Measurements from ENCODE around the gene GGCX.

GGCX gene

GRCh38 chr2:85536479-85536878 is 24.8 kb downstream of the GGCX start:
- Mint-ChIP-seq H3K4me3 (no peak overlapping the region), H3K4me1 (ENCODE audit: low read depth) (peaks cover 26% of the 10 kb centered on the region), H3K27me3 (ENCODE audit: low read depth) (peaks cover 3% of the 10 kb centered on the region), H3K9me3 (no peaks in the 10 kb centered on the region), H3K36me3 (ENCODE audit: low read depth) (peaks cover 22% of the 10 kb centered on the region), H3K27ac (no peak overlapping the region)
- no peak for DNase-seq (ENCODE audit: low spot score)

DNA sequence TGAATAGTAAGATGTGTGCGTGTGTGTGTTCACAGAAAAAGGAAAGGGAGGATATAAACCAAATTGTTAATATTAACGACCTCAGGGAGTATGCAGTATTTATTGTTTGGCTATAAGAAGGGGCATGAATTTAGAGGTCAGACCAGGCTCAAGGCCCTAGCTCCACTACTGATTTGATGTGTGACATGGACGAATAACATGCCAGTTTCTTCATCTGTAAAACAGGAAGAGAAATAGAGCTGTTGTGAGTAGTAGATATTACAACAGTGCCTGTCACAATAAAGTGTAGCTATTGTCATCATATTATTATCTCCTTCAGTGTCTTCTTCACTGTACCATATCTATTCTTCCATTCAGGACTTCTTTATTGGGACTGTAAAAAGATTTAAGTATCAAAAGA is 26.4 kb downstream of the GGCX start:
- Mint-ChIP-seq H3K9me3 (no peaks in the 10 kb centered on the region), H3K4me1 (ENCODE audit: low read depth) (peaks cover 16% of the 10 kb centered on the region), H3K27ac (no peak overlapping the region), H3K27me3 (ENCODE audit: low read depth) (peaks cover 7% of the 10 kb centered on the region), H3K4me3 (no peak overlapping the region), H3K36me3 (ENCODE audit: low read depth) (peaks cover 6% of the 10 kb centered on the region)
- DNase-seq (ENCODE audit: low spot score) = no peak

- Mint-ChIP-seq H3K36me3 (ENCODE audit: low read depth) (peaks cover 3% of the 10 kb centered on the region), H3K4me3 (no peak overlapping the region), H3K27me3 (ENCODE audit: low read depth) (peaks cover 13% of the 10 kb centered on the region), H3K9me3 (no peaks in the 10 kb centered on the region), H3K27ac (no peak overlapping the region), H3K4me1 (ENCODE audit: low read depth) (peaks cover 16% of the 10 kb centered on the region)
- no peak for DNase-seq (ENCODE audit: low spot score)
Measured at GRCh38 chr2:85534099-85534498, 27.2 kb downstream of the GGCX start.

DNA sequence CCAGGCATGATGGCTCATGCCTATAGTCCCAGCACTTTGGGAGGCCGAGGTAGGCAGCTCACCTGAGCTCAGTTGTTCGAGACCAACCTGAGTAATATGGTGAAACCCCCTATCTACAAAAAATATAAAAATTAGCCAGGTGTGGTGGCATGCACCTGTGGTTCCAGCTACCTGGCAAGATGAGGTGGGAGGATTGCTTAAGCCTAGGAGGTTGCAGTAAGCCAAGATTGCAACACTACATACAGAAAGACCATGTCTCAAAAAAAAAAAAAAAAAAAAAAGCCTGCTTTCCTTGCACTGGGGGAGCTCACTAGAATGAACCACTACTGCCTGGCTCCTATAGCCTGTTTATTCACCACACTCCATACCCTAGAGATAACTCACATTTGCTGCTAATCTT is 29.7 kb downstream of the GGCX start:
- Mint-ChIP-seq H3K27me3 (ENCODE audit: low read depth) (peaks cover 28% of the 10 kb centered on the region), H3K4me1 (ENCODE audit: low read depth) (peaks cover 5% of the 10 kb centered on the region), H3K9me3 (no peaks in the 10 kb centered on the region), H3K4me3 (no peak overlapping the region), H3K27ac (no peak overlapping the region), H3K36me3 (ENCODE audit: low read depth) (peaks cover 3% of the 10 kb centered on the region)
- DNase-seq (ENCODE audit: low spot score) = no peak

GRCh38 chr2:85529809-85530208 is 31.5 kb downstream of the GGCX start:
- H3K9me3 Mint-ChIP-seq = no peaks in the 10 kb centered on the region
- no peak overlapping the region for H3K27ac Mint-ChIP-seq
- peaks cover 2% of the 10 kb centered on the region for H3K4me1 Mint-ChIP-seq (ENCODE audit: low read depth)
- no peak for DNase-seq (ENCODE audit: low spot score)
- H3K27me3 Mint-ChIP-seq (ENCODE audit: low read depth) = peaks cover 29% of the 10 kb centered on the region
- no peaks in the 10 kb centered on the region for H3K36me3 Mint-ChIP-seq (ENCODE audit: low read depth)
- H3K4me3 Mint-ChIP-seq = no peak overlapping the region

DNA sequence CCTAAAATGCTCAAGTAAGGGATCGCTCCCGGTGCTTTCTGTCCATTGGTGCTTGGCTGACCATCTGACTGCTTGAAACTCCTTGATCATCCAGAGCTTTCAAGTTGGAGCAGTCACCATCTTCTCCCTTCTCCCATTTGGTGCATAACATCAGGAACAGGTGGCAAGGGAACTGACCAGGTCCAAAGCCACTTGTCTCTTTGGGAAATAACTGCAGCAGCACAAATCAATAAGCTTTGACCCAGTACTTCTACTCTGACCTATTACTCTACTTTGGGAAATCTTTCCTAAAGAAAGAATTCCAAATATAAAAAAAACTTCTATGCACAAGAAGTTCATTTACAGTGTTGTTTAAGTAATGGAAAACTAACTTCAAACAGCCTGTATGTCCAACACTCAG is 32.9 kb downstream of the GGCX start:
- Mint-ChIP-seq H3K4me3 (no peak overlapping the region), H3K36me3 (ENCODE audit: low read depth) (no peaks in the 10 kb centered on the region), H3K9me3 (no peaks in the 10 kb centered on the region), H3K4me1 (ENCODE audit: low read depth) (peaks cover 9% of the 10 kb centered on the region), H3K27ac (no peak overlapping the region), H3K27me3 (ENCODE audit: low read depth) (peaks cover 29% of the 10 kb centered on the region)
- no peak for DNase-seq (ENCODE audit: low spot score)

- peaks cover 29% of the 10 kb centered on the region for H3K27me3 Mint-ChIP-seq (ENCODE audit: low read depth)
- DNase-seq (ENCODE audit: low spot score) = no peak
- H3K4me1 Mint-ChIP-seq (ENCODE audit: low read depth) = peaks cover 9% of the 10 kb centered on the region
- H3K9me3 Mint-ChIP-seq = no peaks in the 10 kb centered on the region
- no peak overlapping the region for H3K4me3 Mint-ChIP-seq
- no peak overlapping the region for H3K27ac Mint-ChIP-seq
- H3K36me3 Mint-ChIP-seq (ENCODE audit: low read depth) = no peaks in the 10 kb centered on the region
Measured at GRCh38 chr2:85527787-85528186, 33.5 kb downstream of the GGCX start.

DNA sequence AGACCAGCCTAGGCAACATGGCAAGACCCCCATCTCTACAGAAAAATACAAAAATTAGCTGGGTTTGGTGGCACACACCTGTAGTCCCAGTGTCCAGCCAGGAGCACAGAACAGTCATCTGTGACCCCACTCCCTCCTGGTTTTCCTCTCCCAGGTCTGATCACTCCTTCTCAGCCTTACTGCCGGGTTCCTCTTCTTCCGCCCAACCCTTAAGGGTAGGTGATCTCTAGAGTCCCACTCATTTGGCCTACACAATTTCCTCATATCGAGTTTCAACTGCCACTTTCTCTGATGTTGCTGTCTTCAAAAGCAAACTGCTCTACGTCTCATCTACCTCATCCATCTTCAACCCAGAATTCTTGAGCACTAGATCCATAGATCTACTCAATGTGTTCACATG is 35.7 kb downstream of the GGCX start:
- Mint-ChIP-seq H3K36me3 (ENCODE audit: low read depth) (no peaks in the 10 kb centered on the region), H3K27ac (no peak overlapping the region), H3K4me1 (ENCODE audit: low read depth) (peaks cover 9% of the 10 kb centered on the region), H3K9me3 (no peaks in the 10 kb centered on the region), H3K4me3 (no peak overlapping the region), H3K27me3 (ENCODE audit: low read depth) (peaks cover 27% of the 10 kb centered on the region)
- DNase-seq (ENCODE audit: low spot score) = no peak

- DNase-seq (ENCODE audit: low spot score) = no peak
- Mint-ChIP-seq H3K9me3 (no peaks in the 10 kb centered on the region), H3K27ac (no peak overlapping the region), H3K36me3 (ENCODE audit: low read depth) (no peaks in the 10 kb centered on the region), H3K4me1 (ENCODE audit: low read depth) (peaks cover 9% of the 10 kb centered on the region), H3K4me3 (no peak overlapping the region), H3K27me3 (ENCODE audit: low read depth) (peaks cover 24% of the 10 kb centered on the region)
Measured at GRCh38 chr2:85525029-85525428, 36.3 kb downstream of the GGCX start.

- Mint-ChIP-seq H3K4me1 (ENCODE audit: low read depth) (peaks cover 9% of the 10 kb centered on the region), H3K36me3 (ENCODE audit: low read depth) (no peaks in the 10 kb centered on the region), H3K9me3 (no peaks in the 10 kb centered on the region), H3K27me3 (ENCODE audit: low read depth) (peaks cover 20% of the 10 kb centered on the region), H3K4me3 (no peak overlapping the region), H3K27ac (no peak overlapping the region)
- DNase-seq (ENCODE audit: low spot score) = no peak
Measured at GRCh38 chr2:85524336-85524908, 36.9 kb downstream of the GGCX start.

DNA sequence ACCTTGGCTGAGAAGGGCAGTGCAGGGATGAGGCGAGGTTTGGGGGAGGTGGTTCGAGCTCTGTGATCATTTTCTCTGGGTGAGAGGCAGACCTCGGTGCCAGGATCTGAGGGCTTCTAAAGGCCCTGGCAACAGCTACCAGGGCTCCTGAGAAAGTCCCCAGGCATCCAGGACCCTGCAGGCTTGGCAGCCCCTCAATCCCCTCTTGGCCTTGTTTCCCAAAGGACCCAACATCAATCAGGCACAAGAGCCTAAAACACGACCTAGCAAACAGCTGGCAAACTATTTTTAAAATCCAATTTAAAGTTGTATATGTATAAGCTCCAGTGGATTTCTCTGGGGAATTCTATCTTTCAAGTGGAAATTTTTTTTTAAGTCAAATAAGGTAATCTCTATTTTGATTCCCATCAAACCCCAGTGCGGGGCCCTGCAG is 37.4 kb downstream of the GGCX start:
- no peak for DNase-seq (ENCODE audit: low spot score)
- H3K27me3 Mint-ChIP-seq (ENCODE audit: low read depth) = peaks cover 15% of the 10 kb centered on the region
- H3K4me1 Mint-ChIP-seq (ENCODE audit: low read depth) = peaks cover 9% of the 10 kb centered on the region
- H3K36me3 Mint-ChIP-seq (ENCODE audit: low read depth) = no peaks in the 10 kb centered on the region
- H3K4me3 Mint-ChIP-seq = no peak overlapping the region
- no peaks in the 10 kb centered on the region for H3K9me3 Mint-ChIP-seq
- H3K27ac Mint-ChIP-seq = no peak overlapping the region

GRCh38 chr2:85523062-85523902 is 38.0 kb downstream of the GGCX start:
- Mint-ChIP-seq H3K36me3 (ENCODE audit: low read depth) (no peaks in the 10 kb centered on the region), H3K4me3 (no peak overlapping the region), H3K4me1 (ENCODE audit: low read depth) (peaks cover 9% of the 10 kb centered on the region), H3K9me3 (no peaks in the 10 kb centered on the region), H3K27me3 (ENCODE audit: low read depth) (peaks cover 14% of the 10 kb centered on the region), H3K27ac (no peak overlapping the region)
- DNase-seq (ENCODE audit: low spot score) = no peak

GRCh38 chr2:85522090-85522647 is 39.1 kb downstream of the GGCX start:
- no peak overlapping the region for H3K4me3 Mint-ChIP-seq
- H3K27ac Mint-ChIP-seq = no peak overlapping the region
- peaks cover 9% of the 10 kb centered on the region for H3K4me1 Mint-ChIP-seq (ENCODE audit: low read depth)
- no peaks in the 10 kb centered on the region for H3K9me3 Mint-ChIP-seq
- no peaks in the 10 kb centered on the region for H3K36me3 Mint-ChIP-seq (ENCODE audit: low read depth)
- DNase-seq (ENCODE audit: low spot score) = no peak
- H3K27me3 Mint-ChIP-seq (ENCODE audit: low read depth) = peaks cover 5% of the 10 kb centered on the region

- Mint-ChIP-seq H3K4me3 (no peak overlapping the region), H3K27ac (no peak overlapping the region), H3K36me3 (ENCODE audit: low read depth) (no peaks in the 10 kb centered on the region), H3K27me3 (ENCODE audit: low read depth) (no peaks in the 10 kb centered on the region), H3K4me1 (ENCODE audit: low read depth) (no peaks in the 10 kb centered on the region), H3K9me3 (no peaks in the 10 kb centered on the region)
- no peak for DNase-seq (ENCODE audit: low spot score)
Measured at GRCh38 chr2:85516653-85517389, 44.5 kb downstream of the GGCX start.

Data from T-helper 2 cell treated with Interferon-gamma antibody and Interleukin-4, amounts not matched to agents 5 μg/mL and 100 μg/mL, for 36 hours (primary cell).